Suppressor macrophage treated with lipopolysaccharide for 4 hours (primary cell): ENCODE measurements around the gene SLC25A14.

Experiments
- DNase-seq: peaks from one replicate; pipeline ENCODE4 v3.0.0-alpha.2; 2020

Gene SLC25A14

DNA sequence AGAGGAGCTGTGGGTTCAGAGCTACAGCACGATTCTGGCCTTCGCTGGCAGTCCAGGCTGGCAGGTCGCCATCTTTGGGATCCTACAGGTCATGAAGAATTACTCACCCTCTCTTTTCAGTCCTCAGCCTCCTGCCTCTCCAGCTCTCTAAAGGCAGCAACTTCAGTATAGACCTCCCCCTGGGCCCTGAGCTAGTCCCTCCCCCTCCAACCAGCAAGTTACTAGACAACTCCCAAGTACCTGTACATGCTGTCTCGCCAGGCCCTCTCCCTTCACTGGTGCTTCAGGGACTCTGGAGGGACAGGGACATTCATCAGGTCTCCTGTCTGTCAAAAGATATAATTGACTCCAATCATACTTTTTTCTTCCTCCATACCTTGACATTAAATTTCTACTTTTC is 45.8 kb downstream of the SLC25A14 start, which contains the start of gene GPR119:
TSS of gene GPR119 (minus strand) at position 155 of the 400 bp plus-strand sequence. CDS start 227 bp downstream, outside the sequence.
- DNase-seq: no peak

DNA sequence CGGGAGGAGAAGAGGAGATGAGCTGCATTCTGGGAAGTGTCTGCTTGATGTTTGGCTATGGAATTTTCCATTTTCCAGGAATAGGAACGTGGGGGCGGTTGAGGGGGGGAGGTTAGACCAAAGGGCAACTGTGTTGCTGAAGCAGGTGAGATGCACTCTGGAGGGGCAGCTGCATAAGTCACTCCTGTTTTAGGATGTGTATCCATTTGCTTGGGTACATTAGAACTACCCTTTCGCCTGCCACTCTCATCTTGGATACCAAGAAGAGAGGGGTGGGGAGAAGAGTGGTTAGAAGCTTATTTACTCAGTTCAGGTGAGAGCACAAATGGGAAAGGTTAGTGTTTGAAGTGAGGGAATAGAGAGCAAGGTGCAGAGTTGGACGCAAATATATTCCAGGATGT is 46.7 kb downstream of the SLC25A14 start:
- no peak for DNase-seq

DNA sequence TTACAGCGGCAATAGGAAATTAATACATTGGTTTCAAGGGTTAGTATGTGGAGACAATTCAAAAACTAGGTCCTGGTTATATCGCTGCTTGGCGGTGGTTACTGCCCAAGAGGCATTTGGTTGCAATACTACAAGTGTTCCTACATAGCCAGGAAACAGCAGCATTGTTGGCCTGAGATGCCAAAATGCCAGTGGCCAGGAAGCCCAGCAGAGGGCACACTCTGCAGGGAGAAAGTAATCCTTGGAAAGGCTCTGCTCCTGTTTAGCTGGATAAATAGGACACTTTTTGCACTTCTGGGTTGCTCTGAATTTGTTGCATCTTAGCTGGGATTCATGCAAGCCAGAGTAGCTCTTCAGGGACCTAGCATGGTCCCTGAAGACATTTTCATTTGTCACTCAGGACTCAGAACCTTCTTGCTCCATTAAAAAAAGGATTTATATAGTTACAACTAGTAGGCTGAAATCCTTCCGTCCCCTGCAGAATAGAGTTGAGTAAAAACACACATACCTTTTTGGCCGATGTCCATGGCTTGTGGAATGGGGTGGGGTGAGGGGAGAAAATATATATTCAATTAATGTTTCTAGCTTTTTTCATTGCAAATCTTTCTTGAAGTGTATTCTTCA is 53.8 kb downstream of the SLC25A14 start:
- DNase-seq: peak; percentile 40

GRCh38 chrX:130395341-130395740 is 55.6 kb downstream of the SLC25A14 start:
- no peak for DNase-seq

DNA sequence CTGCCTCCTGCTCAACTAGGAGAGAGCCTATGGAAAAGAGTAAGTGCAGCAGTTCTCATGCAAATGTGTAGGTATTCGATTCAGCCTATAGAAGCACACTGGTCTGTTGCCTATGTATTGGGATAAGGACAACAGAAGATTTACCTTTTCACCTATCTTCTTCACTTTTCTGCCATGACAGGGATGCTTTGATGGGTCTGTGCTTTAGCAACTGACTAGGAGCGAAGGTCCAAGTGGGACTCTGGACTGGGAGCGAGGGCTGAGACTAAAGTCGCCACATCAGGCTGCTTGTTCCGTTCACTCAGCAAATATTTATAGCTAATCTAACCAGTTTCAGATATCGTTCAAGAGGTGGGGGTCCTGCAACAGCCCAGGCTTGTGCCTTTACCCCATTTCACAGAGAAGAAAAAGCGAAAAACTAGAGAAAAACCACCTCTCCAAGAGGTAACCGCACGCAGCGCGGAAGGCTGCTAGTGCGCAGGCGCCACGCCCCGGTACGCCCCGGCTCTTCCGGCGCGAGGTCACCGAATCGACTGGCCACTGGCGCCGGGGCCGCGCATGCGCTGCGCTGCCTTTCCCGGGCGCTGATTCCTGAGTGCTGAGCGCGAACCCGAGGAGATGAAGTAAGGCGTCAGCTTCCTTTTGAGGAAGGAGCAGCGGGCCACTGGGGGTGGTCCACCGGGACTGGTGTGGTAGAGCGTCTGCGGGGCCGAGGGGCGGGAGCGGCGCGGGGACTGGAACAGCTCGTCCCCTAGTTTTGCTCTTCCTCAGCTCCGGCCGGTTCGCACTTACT is 61.9 kb downstream of the SLC25A14 start, which contains the start of gene RBMX2:
TSS of gene RBMX2 (plus strand) at position 573 of the 793 bp plus-strand sequence. CDS start at position 619, 46 bp downstream.
- DNase-seq: peak; percentile 88

- no peak for DNase-seq
These were observed 62.5 kb downstream of the SLC25A14 start for GRCh38 chrX:130402208-130402684.

DNA sequence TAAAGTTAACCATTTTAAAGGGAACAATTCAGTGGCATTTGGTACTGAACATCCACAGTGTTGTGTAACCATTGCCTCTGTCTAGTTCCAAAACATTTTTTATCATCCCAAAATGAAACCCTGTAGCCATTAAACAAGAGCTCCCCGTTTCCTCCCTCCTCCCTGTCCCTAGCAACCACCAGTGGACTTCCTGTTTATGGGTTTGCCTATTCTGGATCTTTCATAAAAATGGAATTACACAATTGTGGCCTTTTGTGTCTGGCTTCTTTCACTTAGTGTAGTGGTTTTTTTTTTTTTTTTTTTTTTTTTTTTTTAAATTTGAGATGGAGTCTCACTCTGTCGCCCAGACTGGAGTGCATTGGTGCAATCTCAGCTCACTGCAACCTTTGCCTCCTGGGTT is 73.7 kb downstream of the SLC25A14 start:
- DNase-seq: peak; percentile 69

- DNase-seq: no peak
These were observed 75.1 kb downstream of the SLC25A14 start for GRCh38 chrX:130414800-130415199.

DNA sequence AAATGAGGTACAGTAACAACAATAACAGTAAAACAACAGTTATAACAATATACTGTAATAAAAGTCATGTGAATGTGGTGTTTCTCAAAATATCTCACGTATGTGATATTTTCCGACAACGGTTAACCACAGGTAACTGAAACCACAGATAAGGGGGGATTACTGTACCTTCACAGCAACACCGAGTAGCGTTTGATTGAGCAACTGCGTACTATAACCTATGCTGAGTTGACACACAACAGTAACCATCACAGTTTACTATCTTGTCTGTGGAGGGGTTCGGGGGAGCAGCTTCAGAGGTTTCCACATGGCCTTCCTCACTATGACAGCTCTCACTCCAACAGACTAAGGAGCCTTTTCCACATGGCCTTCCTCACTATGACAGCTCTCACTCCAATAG is 75.5 kb downstream of the SLC25A14 start:
- DNase-seq: no peak

- DNase-seq: no peak
These were observed 77.1 kb downstream of the SLC25A14 start for GRCh38 chrX:130416785-130417184.

DNA sequence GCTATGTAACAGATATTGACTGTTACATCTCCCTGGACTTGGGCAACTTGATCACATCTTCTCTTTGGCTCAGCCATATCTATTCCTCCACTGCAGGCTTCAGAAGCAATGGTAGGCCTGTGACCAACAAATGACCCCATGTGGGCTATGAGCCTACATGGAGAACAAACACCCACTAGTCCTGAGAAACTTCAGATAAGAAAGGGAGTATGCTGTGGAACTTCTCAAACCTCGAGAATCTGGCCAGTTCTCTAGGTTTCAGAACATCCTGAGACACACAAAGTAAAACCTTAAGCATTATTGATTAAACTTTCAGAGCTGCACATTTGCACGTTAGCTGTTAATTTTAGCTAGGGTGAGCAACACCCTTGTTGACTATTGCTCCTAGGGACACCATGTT is 78.3 kb downstream of the SLC25A14 start:
- no peak for DNase-seq

DNA sequence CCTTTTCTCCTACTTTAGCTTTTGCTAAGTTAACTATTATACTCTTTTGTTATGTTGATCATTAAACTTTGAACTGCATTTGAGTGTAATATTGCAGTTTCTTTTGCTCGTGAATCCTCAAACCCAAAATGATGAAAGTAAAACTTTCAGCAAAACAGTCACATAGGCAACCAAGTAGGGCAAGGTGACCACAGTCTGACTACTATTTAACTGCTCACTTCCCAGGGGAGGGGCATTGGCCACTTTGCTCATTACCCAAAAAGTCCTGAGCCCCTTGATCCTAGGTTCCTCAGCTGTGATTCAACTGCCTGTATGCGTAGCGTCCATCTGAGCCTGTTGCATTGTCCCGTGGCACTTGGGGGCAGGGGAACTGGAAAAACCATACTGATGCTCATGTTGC is 79.0 kb downstream of the SLC25A14 start:
- no peak for DNase-seq

DNA sequence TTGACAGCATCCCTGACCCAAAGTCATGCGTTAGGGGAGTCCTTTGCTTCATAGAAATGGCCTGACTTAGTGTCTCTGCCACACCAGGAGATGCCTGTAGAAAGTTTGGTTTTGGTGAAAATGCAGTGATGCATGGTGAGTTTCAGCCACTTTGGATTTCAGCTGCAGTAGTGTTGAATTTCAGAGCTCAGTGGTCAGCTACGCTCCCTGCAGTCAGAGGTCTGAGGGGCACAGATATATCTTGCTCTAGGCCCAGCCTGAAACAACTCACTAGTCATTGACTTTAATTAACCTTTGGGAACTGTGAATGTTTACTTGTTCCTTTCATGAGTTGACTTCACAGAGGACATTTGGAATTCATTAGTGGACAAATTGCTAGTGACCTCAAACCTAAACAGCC is 79.5 kb downstream of the SLC25A14 start:
- DNase-seq: no peak
